ENCODE results near the gene CCDC60. TPM values are rescaled to one million over a fixed set of nuclear protein-coding genes. Genes with fewer than 3 reads are reported as not detected.

CCDC60 gene
- total and polyA plus RNA-seq, 10 of the 15 experiments (the other 5 are each of a cell fraction or from before 2014, with no cell fraction given) = 0.19 TPM; not detected in 9

GRCh38 chr12:119366007-119366406 is 31.5 kb downstream of the CCDC60 start:
- ChIA-PET POLR2A (no interaction called here), RAD21 (ENCODE audit: unreplicated experiment) (no interaction called here), SMC1A (ENCODE audit: uncharacterized antibody, unreplicated experiment) (no interaction called here), CTCF (no interaction called here)
- BruUV-seq (replicated peaks) = no TSS peak
- H3K9me3 ChIP-seq (replicated peaks; ENCODE audit: control insufficient read depth, insufficient read depth, low read length) = no peaks in the 10 kb centered on the region
- no peaks in the 10 kb centered on the region for H3K4me1 ChIP-seq (ENCODE audit: control insufficient read depth, insufficient read depth, low read length)
- H3K9ac ChIP-seq (ENCODE audit: control insufficient read depth, insufficient read depth, low read length) = no peak overlapping the region
- H3K79me2 ChIP-seq (ENCODE audit: control insufficient read depth, insufficient read depth, low read length) = no peaks in the 10 kb centered on the region
- no peak for DNase-seq (ENCODE audit: low read depth, low spot score)
- no peak overlapping the region for H3K4me2 ChIP-seq (ENCODE audit: control insufficient read depth, insufficient read depth)
- H3K27me3 ChIP-seq (replicated peaks in 1 of 2; ENCODE audit: control insufficient read depth in 2 of 2, insufficient read depth in 2 of 2, low read length in 1 of 2) = no peaks in the 10 kb centered on the region
- no peak for FAIRE-seq
- no peak overlapping the region for H3K27ac ChIP-seq (ENCODE audit: control insufficient read depth, insufficient read depth)
- in situ Hi-C loops (cut with MboI) (no loop called here), intact Hi-C loops (cut with micrococcal nuclease; ENCODE audit: unreplicated experiment) (no loop called here)
- H2AFZ ChIP-seq (ENCODE audit: control insufficient read depth, low read depth, low read length) = no peak overlapping the region
- TF ChIP-seq PBX3 (IDR thresholded peaks at IDR 0.05; ENCODE audit: insufficient replicate concordance, low read depth, low read length) (no peak), YY1 (IDR thresholded peaks at IDR 0.05; ENCODE audit: low read depth, low read length) (no peak), NKRF (conservative IDR thresholded peaks at IDR 0.05) (no peak), ZSCAN29 (IDR thresholded peaks at IDR 0.05) (no peak), RBBP5 (conservative IDR thresholded peaks at IDR 0.05) (no peak), POLR2A (IDR thresholded peaks at IDR 0.05; ENCODE audit: low read depth, low read length) (no peak), CHD1 (IDR thresholded peaks at IDR 0.05; ENCODE audit: low read depth, low read length) (no peak), SRF (IDR thresholded peaks at IDR 0.05; ENCODE audit: low read depth in 2 of 2, low read length in 2 of 2) (no peak), RB1 (IDR thresholded peaks at IDR 0.05; ENCODE audit: borderline replicate concordance) (no peak), RAD51 (IDR thresholded peaks at IDR 0.05) (no peak), ATF3 (IDR thresholded peaks at IDR 0.05; ENCODE audit: borderline replicate concordance, extremely low read depth, low read depth, low read length) (no peak), CUX1 (IDR thresholded peaks at IDR 0.05; ENCODE audit: insufficient replicate concordance, low read depth, low read length) (no peak), HDGF (IDR thresholded peaks at IDR 0.05) (no peak), IRF3 (IDR thresholded peaks at IDR 0.05) (no peak)
- H3K4me3 ChIP-seq = no peak overlapping the region
- no peak for ATAC-seq
- WGBS (ENCODE audit: insufficient coverage, insufficient replicate concordance, low lambda C conversion rate, missing lambda C conversion rate) = 28% methylated on average over 6 of the region's 6 CpGs
- H4K20me1 ChIP-seq (ENCODE audit: control insufficient read depth, insufficient read depth) = no peaks in the 10 kb centered on the region
- H3K36me3 ChIP-seq (ENCODE audit: control insufficient read depth in 2 of 2, insufficient read depth in 2 of 2, low read length in 1 of 2) = no peaks in the 10 kb centered on the region

Data from GM12878 (cell line).